Activated CD4-positive, alpha-beta T cell treated with anti-CD3 and anti-CD28 coated beads for 36 hours (primary cell): ENCODE results near the gene FXN. TPM values are rescaled to one million over a fixed set of nuclear protein-coding genes. Genes with fewer than 3 reads are reported as not detected.
"Not testable (repeated sequence)": the region's sequence is repeated elsewhere in the genome, so short reads cannot be mapped to it uniquely, and the experiment has no call there.

Source experiments
- ATAC-seq: fragments of 200-7000 bp; cut with Tn5 transposase; one replicate; pipeline ENCODE4 v1.10.0; 2021; ENCODE audit warnings: mild to moderate bottlenecking, moderate library complexity
- CTCF ChIA-PET: fragments of 350-600 bp; sonication (Branson Sonifier 250); formaldehyde crosslinking; loops from one replicate; lab custom pipeline; 2021; ENCODE audit warnings: antibody characterized with exemption; lab: Charles Lee
- POLR2A ChIA-PET: fragments of 350-600 bp; sonication (Branson Sonifier 250); formaldehyde crosslinking; loops from one replicate; lab custom pipeline; 2021; ENCODE audit warnings: antibody characterized with exemption, inconsistent platforms; lab: Charles Lee
- DNase-seq: peaks from one replicate; pipeline ENCODE4 v3.0.0-alpha.2; 2020
- H3K27ac Mint-ChIP-seq: one replicate; pipeline ENCODE4 v1.8.0; 2021; ENCODE audit warnings: mixed read lengths
- H3K27me3 Mint-ChIP-seq: one replicate; pipeline ENCODE4 v1.8.0; 2021; ENCODE audit warnings: mixed read lengths
- H3K36me3 Mint-ChIP-seq: one replicate; pipeline ENCODE4 v1.8.0; 2021; ENCODE audit warnings: low read depth, mixed read lengths
- H3K4me1 Mint-ChIP-seq: one replicate; pipeline ENCODE4 v1.8.0; 2021; ENCODE audit warnings: mixed read lengths
- H3K4me3 Mint-ChIP-seq: one replicate; pipeline ENCODE4 v1.8.0; 2021; ENCODE audit warnings: mild to moderate bottlenecking, moderate library complexity, mixed read lengths
- H3K9me3 Mint-ChIP-seq: one replicate; pipeline ENCODE4 v1.8.0; 2021; ENCODE audit warnings: low read depth, mixed read lengths
- intact Hi-C, 2 experiments: fragments of 100-400 bp; cut with DNase I in 1 of 2; cut with micrococcal nuclease in 1 of 2; formaldehyde crosslinking; loops; one replicate each; pipeline versions ENCODE4 v1.14.2 to v1.15.1; 2022 to 2024; cut with DNase I, micrococcal nuclease
- total RNA-seq, 2 experiments: library from RNA; stranded (reverse); gene quantifications; one replicate each; pipeline ENCODE4 v1.2.3, GENCODE V29; 2021

Gene FXN
- total RNA-seq, 2 experiments from 2014 or later: 23.2 to 24.2 TPM

DNA sequence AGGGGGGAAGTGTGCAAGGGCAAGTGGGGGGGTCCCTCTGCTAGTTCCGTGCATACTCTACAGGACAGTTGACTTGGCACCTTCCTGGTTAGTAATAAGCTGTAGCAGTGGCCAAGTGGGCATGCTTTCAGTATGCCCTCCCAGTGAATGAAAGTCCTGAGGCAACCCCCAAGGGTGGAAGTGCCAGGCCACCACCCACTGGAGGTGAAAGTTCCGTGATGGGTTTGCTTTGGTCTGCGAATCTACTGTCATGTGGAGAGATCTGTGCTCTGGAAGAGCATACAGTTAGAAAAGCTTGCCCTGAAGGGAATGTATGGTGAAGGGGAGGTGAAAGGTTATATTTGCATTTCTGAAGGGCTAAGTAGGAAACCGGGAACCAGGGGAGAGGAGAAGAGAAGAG is 10.3 kb downstream of the FXN start:
- Mint-ChIP-seq H3K27ac (no peak overlapping the region), H3K4me3 (no peak overlapping the region), H3K36me3 (peaks cover 23% of the 10 kb centered on the region), H3K4me1 (peaks cover 13% of the 10 kb centered on the region), H3K9me3 (no peaks in the 10 kb centered on the region), H3K27me3 (no peaks in the 10 kb centered on the region)
- DNase-seq (no peak), ATAC-seq (no peak)
- intact Hi-C loops: no loop called here
- POLR2A ChIA-PET: no interaction called here
- CTCF ChIA-PET: interaction anchor here (0.7 to 1.8 kb wide), 5 partner anchors 9 to 478 kb away, joined by 3 to 7 read pairs (median 3); partner anchors contain the start of gene FXN

DNA sequence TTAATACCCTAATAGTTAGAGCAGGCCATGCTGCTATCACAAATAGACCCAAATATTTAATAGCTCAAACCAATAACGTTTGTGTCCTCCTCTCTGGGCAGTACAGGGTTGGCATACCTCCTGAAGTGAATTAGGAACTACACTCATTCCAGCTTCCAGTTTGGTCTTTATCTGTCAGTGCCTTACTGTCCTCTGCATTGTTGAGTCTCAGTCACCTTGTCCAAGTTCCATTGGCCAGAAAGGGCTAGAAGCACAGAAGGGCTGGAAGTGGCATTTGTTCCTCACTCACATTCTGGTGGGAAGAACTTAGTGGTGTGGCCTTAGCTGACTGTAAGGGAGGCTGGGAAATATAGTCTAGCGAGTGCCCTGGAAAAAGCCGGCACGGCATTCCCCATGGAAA is 11.2 kb downstream of the FXN start:
- ChIA-PET POLR2A (no interaction called here), CTCF (no interaction called here)
- ATAC-seq (no peak), DNase-seq (no peak)
- Mint-ChIP-seq H3K36me3 (peaks cover 20% of the 10 kb centered on the region), H3K4me1 (peaks cover 10% of the 10 kb centered on the region), H3K4me3 (no peak overlapping the region), H3K27me3 (no peaks in the 10 kb centered on the region), H3K27ac (no peak overlapping the region), H3K9me3 (no peaks in the 10 kb centered on the region)
- intact Hi-C loops: no loop called here

GRCh38 chr9:69047371-69047770 is 11.8 kb downstream of the FXN start:
- Mint-ChIP-seq H3K4me3 (no peak overlapping the region), H3K9me3 (no peaks in the 10 kb centered on the region), H3K27me3 (no peaks in the 10 kb centered on the region), H3K27ac (no peak overlapping the region), H3K36me3 (peaks cover 20% of the 10 kb centered on the region), H3K4me1 (peaks cover 10% of the 10 kb centered on the region)
- ATAC-seq (no peak), DNase-seq (no peak)
- POLR2A ChIA-PET: no interaction called here
- CTCF ChIA-PET: interaction anchor here (1.1 kb wide), 1 partner anchor 146 kb away, joined by 3 read pairs; no protein-coding TSS in a partner anchor
- intact Hi-C loops: no loop called here

- POLR2A ChIA-PET: no interaction called here
- Mint-ChIP-seq H3K4me3 (no peak overlapping the region), H3K27ac (peak overlapping the region; percentile 4), H3K27me3 (no peaks in the 10 kb centered on the region), H3K4me1 (peaks cover 7% of the 10 kb centered on the region), H3K9me3 (no peaks in the 10 kb centered on the region), H3K36me3 (peaks cover 20% of the 10 kb centered on the region)
- no peak for DNase-seq
- no peak for ATAC-seq
- CTCF ChIA-PET: interaction anchor here (0.7 to 1.5 kb wide), 6 partner anchors 13 to 269 kb away, joined by 3 to 8 read pairs (median 4); no protein-coding TSS in a partner anchor
- intact Hi-C loops: no loop called here
These were observed 13.5 kb downstream of the FXN start for GRCh38 chr9:69049094-69049493.

GRCh38 chr9:69050936-69051335 is 15.4 kb downstream of the FXN start:
- H3K27me3 Mint-ChIP-seq, H3K9me3 Mint-ChIP-seq, H3K4me3 Mint-ChIP-seq, H3K27ac Mint-ChIP-seq, POLR2A ChIA-PET, intact Hi-C loops, H3K4me1 Mint-ChIP-seq, DNase-seq, ATAC-seq: not testable (repeated sequence)
- CTCF ChIA-PET: interaction anchor here (7.6 kb wide), 1 partner anchor 144 kb away, joined by 139 read pairs; no protein-coding TSS in a partner anchor
- peaks cover 17% of the 10 kb centered on the region for H3K36me3 Mint-ChIP-seq

DNA sequence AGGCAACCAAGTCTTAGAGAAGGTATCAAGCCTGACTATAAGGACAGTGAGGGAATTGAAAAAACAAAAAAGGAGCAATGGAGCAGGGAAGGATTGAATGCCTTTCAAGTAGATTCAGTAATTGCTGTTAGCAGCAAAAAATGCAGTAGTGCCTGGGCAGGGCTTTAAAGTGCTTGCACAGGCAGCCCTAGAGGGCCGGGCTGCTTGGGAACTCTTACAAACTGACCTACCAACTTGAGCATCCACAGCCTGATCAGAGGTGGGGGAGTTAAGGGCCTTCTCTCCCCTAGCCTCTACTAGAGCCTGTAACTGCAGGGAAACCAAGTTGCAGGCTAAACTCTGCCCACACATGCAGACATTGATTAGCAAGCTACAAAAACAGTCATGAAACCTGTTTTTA is 19.4 kb downstream of the FXN start:
- Mint-ChIP-seq H3K4me3 (no peak overlapping the region), H3K27me3 (no peaks in the 10 kb centered on the region), H3K9me3 (no peaks in the 10 kb centered on the region), H3K4me1 (no peaks in the 10 kb centered on the region), H3K36me3 (peaks cover 25% of the 10 kb centered on the region), H3K27ac (no peak overlapping the region)
- intact Hi-C loops: loop anchor here (1.0 kb wide), 2 partner anchors 138 to 494 kb away; no protein-coding TSS in a partner anchor
- DNase-seq (no peak), ATAC-seq (no peak)
- ChIA-PET CTCF (interaction anchor here (0.7 to 7.6 kb wide), 5 partner anchors 9 to 140 kb away, joined by 3 to 139 read pairs (median 3); no protein-coding TSS in a partner anchor), POLR2A (no interaction called here)

- Mint-ChIP-seq H3K27ac (no peak overlapping the region), H3K4me1 (no peaks in the 10 kb centered on the region), H3K4me3 (no peak overlapping the region), H3K9me3 (no peaks in the 10 kb centered on the region), H3K27me3 (no peaks in the 10 kb centered on the region), H3K36me3 (peaks cover 31% of the 10 kb centered on the region)
- DNase-seq: no peak
- POLR2A ChIA-PET: no interaction called here
- intact Hi-C loops: no loop called here
- CTCF ChIA-PET: interaction anchor here (0.7 to 7.6 kb wide), 3 partner anchors 21 to 367 kb away, joined by 3 to 139 read pairs (median 3); no protein-coding TSS in a partner anchor
- no peak for ATAC-seq
These were observed 20.8 kb downstream of the FXN start for GRCh38 chr9:69056191-69056815.

DNA sequence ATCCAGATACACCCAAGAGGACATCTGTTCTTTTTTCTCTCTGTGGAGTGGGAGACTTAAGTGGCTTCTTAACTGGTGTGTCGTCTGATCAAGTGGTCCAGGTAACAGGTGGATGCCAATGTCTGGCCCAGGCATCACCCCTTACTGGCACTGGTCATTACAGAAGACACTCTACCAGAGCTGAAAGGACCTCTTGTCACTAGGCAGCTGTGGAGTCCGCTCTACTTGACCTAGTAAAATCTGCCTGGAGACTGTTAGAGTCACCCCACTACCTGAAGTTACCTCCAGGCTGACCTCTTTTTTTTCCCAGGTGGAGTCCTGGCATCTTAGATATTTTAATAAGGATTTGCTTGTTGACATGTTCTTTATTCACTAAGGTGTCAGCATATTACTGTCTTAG is 22.5 kb downstream of the FXN start:
- Mint-ChIP-seq H3K36me3 (peaks cover 34% of the 10 kb centered on the region), H3K4me1 (no peaks in the 10 kb centered on the region), H3K27me3 (no peaks in the 10 kb centered on the region), H3K27ac (no peak overlapping the region), H3K9me3 (no peaks in the 10 kb centered on the region), H3K4me3 (no peak overlapping the region)
- POLR2A ChIA-PET: no interaction called here
- ATAC-seq: no peak
- CTCF ChIA-PET: interaction anchor here (7.6 kb wide), 1 partner anchor 137 kb away, joined by 139 read pairs; no protein-coding TSS in a partner anchor
- no peak for DNase-seq
- intact Hi-C loops: no loop called here

GRCh38 chr9:69060766-69061165 is 25.2 kb downstream of the FXN start:
- Mint-ChIP-seq H3K36me3 (peaks cover 35% of the 10 kb centered on the region), H3K27me3 (no peaks in the 10 kb centered on the region), H3K4me3 (no peak overlapping the region), H3K27ac (no peak overlapping the region), H3K9me3 (no peaks in the 10 kb centered on the region), H3K4me1 (no peaks in the 10 kb centered on the region)
- ChIA-PET POLR2A (no interaction called here), CTCF (interaction anchor here (0.9 kb wide), 1 partner anchor 133 kb away, joined by 3 read pairs; no protein-coding TSS in a partner anchor)
- intact Hi-C loops: no loop called here
- DNase-seq (no peak), ATAC-seq (no peak)

GRCh38 chr9:69062195-69062594 is 26.6 kb downstream of the FXN start:
- ChIA-PET POLR2A (no interaction called here), CTCF (no interaction called here)
- Mint-ChIP-seq H3K27me3 (no peaks in the 10 kb centered on the region), H3K9me3 (no peaks in the 10 kb centered on the region), H3K36me3 (peaks cover 35% of the 10 kb centered on the region), H3K4me1 (no peaks in the 10 kb centered on the region), H3K4me3 (no peak overlapping the region), H3K27ac (no peak overlapping the region)
- intact Hi-C loops: no loop called here
- ATAC-seq (no peak), DNase-seq (no peak)

- Mint-ChIP-seq H3K27ac (no peak overlapping the region), H3K4me1 (no peaks in the 10 kb centered on the region), H3K9me3 (no peaks in the 10 kb centered on the region), H3K36me3 (peaks cover 32% of the 10 kb centered on the region), H3K4me3 (no peak overlapping the region), H3K27me3 (no peaks in the 10 kb centered on the region)
- CTCF ChIA-PET: interaction anchor here (0.6 to 1.3 kb wide), 4 partner anchors 9 to 129 kb away, joined by 3 to 4 read pairs (median 3); no protein-coding TSS in a partner anchor
- no peak for ATAC-seq
- DNase-seq: no peak
- intact Hi-C loops: no loop called here
- POLR2A ChIA-PET: no interaction called here
These were observed 28.3 kb downstream of the FXN start for GRCh38 chr9:69063839-69064238.

DNA sequence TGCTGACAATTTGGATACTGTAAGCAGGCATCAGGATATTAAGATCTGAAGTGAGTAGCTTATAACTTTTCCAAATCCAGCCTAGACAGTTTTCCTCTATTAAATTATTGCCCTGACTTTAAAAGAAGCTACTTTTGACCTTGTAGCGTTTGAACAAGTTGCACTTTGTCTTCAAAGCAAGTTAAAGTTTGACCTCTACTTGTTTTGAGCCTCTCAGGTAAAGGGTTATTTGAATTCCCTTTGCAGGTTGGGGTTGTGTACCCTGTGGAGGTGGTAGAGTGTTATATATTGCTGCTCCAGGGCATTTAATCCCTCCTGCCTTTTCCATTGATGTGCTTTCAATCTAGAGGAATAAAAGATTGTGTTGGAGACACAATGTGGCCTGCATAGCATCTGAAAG is 30.1 kb downstream of the FXN start:
- ChIA-PET CTCF (interaction anchor here (0.6 to 1.1 kb wide), 2 partner anchors 17 to 20 kb away, joined by 3 to 4 read pairs; no protein-coding TSS in a partner anchor), POLR2A (no interaction called here)
- H3K27ac Mint-ChIP-seq: no peak overlapping the region
- no peaks in the 10 kb centered on the region for H3K9me3 Mint-ChIP-seq
- ATAC-seq: no peak
- intact Hi-C loops: no loop called here
- no peak for DNase-seq
- no peak overlapping the region for H3K4me3 Mint-ChIP-seq
- H3K27me3 Mint-ChIP-seq: no peaks in the 10 kb centered on the region
- H3K4me1 Mint-ChIP-seq: no peaks in the 10 kb centered on the region
- peaks cover 27% of the 10 kb centered on the region for H3K36me3 Mint-ChIP-seq
